NCI-H345 treated with DMSO at 0.1 percent for 48 hours (cell line): ENCODE results near the gene PLK3.
"Not testable (repeated sequence)": the region's sequence is repeated elsewhere in the genome, so short reads cannot be mapped to it uniquely, and the experiment has no call there.

Experiments
- DNase-seq: peaks from one replicate; lab custom pipeline; 2025; ENCODE audit not compliant: unreplicated experiment; lab: John Stamatoyannopoulos, UW

The PLK3 gene

DNA sequence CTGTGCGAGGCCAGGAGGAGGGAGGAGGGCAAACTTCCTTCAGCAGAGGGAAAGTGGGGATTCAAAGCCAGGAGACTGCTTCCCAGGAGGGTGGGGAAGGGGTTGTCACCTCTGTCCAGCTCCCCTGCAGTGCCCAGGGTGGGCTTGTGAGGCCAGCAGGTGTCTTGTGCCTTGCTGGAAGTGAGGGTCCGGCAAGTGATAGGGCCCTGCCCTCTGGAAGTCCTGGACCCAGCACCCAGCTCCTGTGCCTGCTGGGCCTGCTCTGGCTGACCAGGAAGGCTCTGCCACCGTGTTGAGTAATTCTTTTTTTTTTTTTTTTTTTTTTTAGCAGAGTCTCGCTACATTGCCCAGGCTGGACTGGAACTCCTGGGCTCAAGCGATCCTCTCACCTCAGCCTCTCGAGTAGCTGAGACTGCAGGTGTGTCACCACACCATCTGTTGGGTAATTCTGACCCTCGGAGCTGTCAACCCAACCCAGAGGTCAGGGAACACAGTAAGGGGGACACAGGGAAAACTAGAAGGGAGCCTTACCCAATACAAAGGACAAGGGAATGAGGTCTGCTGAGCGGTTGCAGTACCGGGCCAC lies 13.2 kb upstream of the PLK3 start:
- no peak for DNase-seq

- no peak for DNase-seq
These were observed 12.7 kb upstream of the PLK3 start for GRCh38 chr1:44787506-44787905.

- DNase-seq: no peak
These were observed 11.9 kb upstream of the PLK3 start, which contains the start of gene BEST4 for GRCh38 chr1:44788120-44788860. BEST4 (minus strand) TSS chr1:44788170; CDS start chr1:44787705, 465 bp downstream.

DNA sequence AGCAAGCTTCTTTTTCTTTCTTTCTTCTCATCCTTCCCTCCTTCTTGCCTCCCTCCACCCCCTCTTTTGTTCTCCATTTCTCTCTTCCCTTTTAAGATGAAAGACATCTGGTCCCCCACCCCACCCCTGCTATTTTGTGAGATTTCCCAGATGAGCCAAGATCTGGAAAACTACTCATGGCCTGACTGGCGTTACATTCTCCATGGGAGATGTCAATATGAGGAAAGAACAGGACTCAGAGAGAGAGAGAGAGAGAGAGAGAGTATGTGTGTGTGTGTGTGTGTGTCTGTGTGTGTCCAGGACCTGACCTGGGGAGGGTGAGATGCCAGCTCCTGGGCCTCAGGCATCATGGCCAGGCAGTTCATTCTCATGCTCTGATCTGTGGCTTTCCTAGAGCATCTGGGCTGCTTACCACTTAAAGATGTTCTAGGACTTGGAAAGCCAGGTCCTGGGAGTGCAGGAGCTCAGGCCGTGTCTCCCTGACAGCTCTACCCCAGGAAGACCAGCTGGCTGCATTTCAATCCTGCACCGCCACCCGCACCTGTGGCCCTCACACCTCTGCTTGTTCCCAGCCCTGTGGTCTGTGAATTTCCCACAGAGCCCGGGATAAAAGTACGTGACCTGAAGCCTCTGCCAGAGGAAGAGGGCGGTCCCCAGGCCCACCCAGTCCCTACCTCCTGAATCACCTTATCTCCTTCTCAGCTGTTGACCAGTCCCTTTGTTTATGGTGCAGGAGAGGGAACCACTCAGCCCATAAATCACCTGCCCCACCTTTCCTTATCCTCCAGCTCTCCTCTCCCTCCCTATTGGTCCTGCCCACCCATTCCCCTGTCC lies 9.0 kb upstream of the PLK3 start:
- no peak for DNase-seq

DNA sequence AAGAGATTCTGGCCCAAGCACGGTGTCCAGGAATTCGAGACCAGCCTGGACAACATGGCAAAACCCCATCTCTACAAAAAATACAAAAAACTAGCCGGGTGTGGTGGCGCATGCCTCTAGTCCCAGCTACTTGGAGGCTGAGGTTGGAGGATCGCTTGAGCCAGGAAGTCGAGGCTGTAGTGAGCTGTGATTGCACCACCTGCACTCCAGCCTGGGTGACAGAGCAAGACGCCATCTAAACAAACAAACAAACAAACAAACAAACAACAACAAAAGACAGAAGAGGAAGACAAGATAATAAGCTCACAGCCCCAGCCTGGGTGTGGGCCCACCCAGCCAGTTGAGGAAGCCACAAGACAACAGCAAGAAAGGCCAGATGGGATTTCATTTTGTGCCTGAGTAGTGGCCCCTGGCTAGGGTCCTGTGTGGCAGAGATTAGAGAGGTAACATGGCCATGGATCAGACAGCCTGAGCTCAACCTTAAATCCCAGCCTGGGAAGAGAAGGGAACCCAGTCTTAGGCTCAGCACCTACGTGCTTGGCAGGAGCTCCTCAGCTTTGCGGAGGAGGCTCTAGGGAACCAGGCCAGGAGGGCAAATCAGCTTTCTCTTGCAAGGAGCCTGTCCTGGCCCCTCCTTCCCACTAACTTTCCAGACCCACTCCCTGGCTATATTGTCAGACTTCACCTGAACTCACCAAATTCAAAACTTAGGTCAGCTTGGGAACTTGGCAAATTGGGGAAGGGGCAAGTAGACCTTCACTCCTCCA lies 7.3 kb upstream of the PLK3 start:
- no peak for DNase-seq

DNA sequence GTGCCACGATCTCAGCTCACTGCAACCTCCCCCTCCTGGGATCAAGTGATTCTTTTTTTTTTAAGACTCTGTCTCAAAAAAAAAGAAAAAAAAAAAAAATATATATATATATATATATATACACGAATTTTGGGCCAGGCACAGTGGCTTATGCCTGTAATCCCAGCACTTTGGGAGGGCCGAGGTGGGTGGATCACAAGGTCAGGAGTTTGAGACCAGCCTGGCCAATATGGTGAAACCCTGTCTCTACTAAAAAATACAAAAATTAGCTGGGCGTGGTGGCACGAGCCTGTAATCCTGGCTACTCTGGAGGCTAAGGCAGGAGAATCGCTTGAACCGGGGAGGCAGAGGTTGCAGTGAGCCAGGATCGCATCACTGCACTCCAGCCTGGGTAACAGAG lies 2.3 kb upstream of the PLK3 start:
- DNase-seq: not testable (repeated sequence)

- DNase-seq: no peak
These were observed 1.5 kb upstream of the PLK3 start for GRCh38 chr1:44798481-44799365.

GRCh38 chr1:44801491-44802305 lies 1.5 kb downstream of the PLK3 start:
- no peak for DNase-seq

DNA sequence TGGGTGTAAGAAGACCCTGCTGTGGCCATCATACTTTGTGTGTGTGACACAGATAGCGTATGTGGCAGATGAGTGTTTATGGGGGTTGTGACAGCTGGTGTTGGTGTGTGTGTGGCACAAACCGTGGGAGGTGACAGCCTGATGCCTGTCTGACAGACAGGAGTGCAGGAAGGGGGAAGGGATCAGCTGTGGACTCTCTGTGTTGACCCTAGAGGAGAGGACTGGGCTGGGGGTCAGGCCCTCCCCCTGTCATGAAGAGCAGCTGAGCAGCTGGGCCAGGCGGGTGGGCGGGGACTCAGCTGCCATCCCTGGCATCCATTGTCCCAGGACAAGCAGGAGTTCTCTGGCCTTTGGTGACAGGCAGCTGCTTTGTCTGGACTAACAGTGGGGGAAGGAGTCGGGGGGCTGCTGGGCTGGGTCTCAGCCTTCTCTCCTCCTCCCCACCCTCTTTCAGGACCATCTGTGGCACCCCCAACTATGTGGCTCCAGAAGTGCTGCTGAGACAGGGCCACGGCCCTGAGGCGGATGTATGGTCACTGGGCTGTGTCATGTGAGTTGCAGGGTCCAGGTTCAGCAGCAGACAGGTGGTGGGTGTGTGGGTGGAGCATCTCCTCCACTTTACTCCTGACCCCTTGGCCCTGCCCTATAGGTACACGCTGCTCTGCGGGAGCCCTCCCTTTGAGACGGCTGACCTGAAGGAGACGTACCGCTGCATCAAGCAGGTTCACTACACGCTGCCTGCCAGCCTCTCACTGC lies 2.3 kb downstream of the PLK3 start:
- no peak for DNase-seq

- DNase-seq: no peak
These were observed 2.8 kb downstream of the PLK3 start for GRCh38 chr1:44803062-44803311.

- no peak for DNase-seq
These were observed 3.3 kb downstream of the PLK3 start for GRCh38 chr1:44803312-44804095.

GRCh38 chr1:44805311-44806024 lies 5.3 kb downstream of the PLK3 start:
- DNase-seq: no peak

DNA sequence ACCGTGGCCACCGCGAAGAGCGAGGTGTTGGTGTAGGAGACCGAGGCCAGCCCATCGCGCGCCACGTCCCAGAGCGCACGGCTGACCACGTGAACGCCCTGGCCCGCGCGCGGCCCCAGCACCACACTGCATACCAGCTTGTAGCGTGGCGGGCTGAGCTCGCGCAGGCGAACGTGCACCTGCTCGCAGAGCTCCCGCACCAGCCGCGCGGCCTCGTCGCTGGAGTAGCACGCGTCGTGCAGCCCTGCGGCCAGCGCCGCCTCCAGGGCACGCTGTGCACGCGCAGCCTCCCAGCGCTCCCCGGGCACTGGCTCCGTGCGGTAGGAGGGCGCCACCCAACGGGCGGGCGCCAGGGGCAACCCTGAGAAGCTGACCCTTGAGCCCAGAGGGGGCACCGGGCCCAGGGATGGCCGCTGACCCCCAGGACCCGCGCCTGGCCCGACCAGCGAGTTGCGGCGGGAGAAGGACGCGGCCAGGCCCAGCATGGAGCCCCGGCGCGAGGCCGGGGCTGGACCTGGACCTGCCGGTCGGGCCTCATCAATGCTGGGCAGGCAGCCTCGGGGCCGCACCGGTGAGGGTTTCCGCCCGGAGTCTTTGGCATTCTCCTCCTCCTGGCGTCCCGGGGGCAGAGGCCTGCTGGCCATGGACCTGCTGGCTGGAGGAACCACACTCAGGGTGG lies 6.0 kb downstream of the PLK3 start:
- no peak for DNase-seq

- DNase-seq: no peak
These were observed 6.7 kb downstream of the PLK3 start, which contains the start of gene DYNLT4 for GRCh38 chr1:44806704-44807363. DYNLT4 (minus strand) TSS chr1:44807351; CDS start chr1:44806668, 683 bp downstream.

GRCh38 chr1:44807364-44808062 lies 7.3 kb downstream of the PLK3 start:
- no peak for DNase-seq
